ENCODE results near the gene CCT3. TPM values are rescaled to one million over a fixed set of nuclear protein-coding genes. Genes with fewer than 3 reads are reported as not detected.
"Not testable (repeated sequence)": the region's sequence is repeated elsewhere in the genome, so short reads cannot be mapped to it uniquely, and the experiment has no call there.

The CCT3 gene
- 173 TPM for total RNA-seq

- peak; percentile 100 for DNase-seq
Observed at GRCh38 chr1:156338180-156338976, at the start of gene CCT3, which contains the start of gene TSACC. Gene CCT3 (minus strand): TSS chr1:156338292. CDS start chr1:156338184, 108 bp downstream. Gene TSACC (plus strand): TSS chr1:156338526. CDS start chr1:156339758, 1,232 bp downstream.

DNA sequence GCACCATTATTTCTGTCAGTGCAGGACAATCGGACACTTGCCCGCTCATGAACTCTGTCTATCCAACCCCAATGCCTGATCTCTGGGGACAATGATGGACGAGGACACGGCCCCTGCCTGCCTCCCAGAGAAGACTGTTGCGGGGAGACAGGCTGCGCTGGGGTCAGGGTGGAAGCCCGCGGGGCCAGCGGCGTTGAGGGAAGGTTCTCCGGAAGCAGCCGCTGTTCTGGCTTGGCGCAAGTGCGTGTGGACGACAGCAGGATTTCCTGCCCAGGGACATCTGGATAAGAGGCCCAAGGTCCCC lies 49.7 kb upstream of the CCT3 start:
- DNase-seq = no peak

GRCh38 chr1:156386949-156387869 lies 49.1 kb upstream of the CCT3 start:
- no peak for DNase-seq

DNA sequence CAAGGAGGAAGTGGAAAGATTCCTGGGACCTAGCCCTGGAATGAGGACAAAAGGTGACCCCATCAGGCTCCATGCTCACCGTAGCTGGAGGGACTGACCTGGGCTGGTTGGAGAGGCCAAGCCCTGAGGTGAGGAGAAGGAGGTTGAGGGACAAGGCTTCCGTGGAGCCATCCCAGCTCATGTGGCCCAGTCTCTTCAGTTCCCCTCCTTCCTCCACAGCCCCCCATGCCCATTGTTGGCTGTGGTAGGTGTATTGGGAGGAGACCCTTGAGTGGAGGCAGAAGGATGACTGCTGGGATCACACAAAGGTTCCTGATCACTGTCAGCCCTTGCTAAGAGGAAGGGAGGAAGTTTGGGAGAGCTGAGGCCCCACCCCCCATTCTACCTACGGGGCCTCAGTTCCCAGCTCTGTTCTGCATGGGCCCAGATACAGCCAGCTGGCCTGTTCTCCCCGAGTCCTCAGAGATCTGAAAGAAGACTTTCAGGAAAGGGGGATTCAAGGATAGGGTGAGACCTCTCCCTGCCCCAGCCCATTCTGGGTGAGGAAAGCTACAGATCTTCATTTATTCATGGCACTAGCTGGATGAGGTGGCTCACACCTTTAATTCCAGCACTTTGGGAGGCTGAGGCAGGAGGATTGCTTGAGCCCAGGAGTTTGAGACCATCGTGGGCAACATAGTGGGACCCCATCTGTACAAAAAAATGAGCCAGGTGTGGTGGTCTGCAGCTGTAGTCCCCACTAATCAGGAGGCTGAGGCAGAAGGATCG lies 48.2 kb upstream of the CCT3 start:
- no peak for DNase-seq

GRCh38 chr1:156385534-156386031 lies 47.5 kb upstream of the CCT3 start:
- peak; percentile 3 for DNase-seq

DNA sequence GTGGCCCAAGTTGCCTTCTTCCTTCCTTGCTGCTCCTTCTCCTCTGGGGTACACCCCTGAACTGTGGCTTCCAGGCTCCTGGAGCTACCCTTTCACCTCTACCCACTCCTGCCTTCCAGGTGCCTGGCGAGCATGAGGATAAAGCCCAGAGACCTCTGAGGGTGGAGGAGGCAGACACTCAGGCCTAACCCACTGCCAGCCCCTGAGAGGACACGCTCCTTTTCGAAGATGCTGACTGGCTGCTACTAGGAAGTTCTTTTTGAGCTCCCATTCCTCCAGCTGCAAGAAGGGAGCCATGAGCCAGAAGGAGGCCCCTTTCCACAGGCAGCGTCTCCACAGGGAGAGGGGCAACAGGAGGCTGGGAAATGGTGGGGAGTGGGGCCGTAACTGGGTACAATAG lies 46.6 kb upstream of the CCT3 start:
- DNase-seq = no peak

DNA sequence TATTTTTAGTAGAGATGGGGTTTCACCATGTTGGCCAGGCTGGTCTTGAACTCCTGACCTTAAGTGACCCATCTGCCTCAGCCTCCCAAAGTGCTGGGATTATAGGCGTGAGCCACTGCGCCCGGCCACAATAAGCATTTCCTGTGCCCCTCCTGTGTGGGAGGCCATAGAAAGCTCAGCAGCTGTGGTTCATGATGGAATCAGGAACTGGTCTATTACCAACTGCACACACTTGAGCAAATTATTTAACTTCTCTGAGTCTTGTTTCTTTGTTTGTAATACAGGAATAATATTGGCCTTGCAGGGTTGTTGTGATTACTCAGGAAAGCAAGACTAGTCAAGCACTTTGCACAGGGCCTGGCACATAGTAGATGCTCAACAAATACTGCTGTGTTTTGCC lies 45.9 kb upstream of the CCT3 start:
- no peak for DNase-seq

DNA sequence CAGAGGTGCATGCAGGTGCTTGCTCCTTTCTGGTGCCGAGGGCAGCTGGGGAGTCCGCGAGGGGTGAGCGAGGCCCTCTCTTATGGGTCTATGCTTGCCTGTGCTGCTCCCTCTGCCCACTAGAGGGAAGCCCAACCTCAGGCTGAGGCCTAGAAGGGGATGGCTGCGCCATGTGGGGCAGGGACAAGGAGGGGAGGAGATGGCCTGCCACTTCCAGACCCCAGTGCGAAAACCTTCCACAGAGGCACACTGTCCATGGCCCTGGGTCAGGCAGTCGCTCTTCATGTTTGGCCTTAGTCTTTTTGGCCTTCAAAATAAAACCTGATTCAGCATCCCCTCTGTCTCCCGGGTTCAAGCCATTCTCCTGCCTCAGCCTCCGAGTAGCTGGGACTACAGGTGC lies 44.9 kb upstream of the CCT3 start:
- no peak for DNase-seq

GRCh38 chr1:156382561-156382960 lies 44.5 kb upstream of the CCT3 start:
- DNase-seq = no peak

DNA sequence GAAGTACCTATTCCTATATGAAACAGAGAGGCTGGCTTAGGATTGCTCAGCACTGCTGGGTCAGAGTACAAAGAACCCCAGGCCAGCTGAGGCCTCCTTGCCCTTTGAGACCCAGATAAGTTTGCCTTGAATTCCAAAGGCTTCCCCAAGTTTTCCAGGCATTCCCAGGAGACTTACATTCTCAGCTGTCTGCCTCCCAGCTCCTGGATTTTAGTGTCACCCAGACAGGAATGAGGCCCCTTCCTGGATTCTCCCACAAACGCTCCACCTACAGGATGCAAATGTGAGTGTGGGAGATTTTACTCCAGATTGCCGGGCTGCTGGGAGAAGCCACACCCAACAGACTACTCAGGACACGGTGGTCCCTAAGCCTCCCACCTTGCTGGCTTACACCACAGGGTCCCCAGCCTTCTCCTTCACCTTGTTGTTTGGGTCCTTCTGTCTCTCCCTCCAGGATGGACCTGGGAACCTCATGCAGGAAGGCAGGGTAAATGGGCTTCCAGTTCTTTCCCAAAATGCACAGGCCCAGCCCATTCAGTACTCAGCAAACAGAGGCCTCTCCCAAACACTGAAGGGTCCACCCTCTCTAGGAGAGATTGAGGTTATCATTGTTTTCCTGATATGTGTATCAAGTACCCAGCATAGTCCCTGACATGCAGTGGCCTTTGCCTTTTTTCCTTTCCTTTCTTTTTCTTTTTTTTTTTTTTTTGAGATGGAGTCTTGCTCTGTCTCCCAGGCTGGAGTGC lies 41.5 kb upstream of the CCT3 start:
- no peak for DNase-seq

- DNase-seq = no peak
Observed at GRCh38 chr1:156378557-156378956, 40.5 kb upstream of the CCT3 start.

DNA sequence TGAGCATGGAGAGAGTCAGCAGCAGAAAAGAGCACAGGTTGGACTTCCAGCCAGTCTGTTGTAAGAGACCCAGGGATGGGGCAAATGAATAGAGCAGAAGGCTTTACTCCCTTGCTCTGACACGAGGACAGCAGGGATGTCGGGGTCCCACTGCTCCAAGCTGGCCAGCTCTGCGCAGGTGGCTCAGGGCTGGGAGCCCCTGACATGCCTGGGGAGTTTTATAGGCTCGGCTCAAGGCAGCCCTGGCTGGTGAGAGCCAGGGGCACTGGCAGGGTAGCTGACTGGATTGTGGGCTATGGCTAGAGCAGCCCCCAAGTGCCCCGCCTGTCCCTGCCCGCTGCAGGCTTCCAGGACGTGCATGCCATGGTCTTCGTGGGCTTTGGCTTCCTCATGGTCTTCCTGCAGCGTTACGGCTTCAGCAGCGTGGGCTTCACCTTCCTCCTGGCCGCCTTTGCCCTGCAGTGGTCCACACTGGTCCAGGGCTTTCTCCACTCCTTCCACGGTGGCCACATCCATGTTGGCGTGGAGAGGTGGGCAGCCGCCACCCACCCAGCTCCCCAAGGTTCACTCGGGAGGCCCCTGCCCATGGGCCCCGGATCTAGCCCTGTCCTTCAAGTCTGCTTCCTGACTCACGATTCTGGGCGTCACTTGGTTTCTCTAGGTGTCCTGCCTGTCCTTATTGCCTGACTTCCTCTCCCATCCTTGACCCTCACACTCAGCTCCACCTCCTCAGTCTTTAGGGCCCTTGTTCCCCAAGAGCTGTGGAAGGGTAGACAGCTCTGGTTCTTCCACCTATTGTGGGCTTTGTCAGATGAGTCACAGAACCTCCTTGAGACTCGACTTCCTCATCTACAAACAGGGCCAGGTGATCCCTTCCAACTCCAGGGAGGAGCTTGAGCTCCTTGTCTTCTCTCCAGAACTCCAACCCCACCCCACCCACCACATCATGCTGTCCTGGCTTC lies 39.1 kb upstream of the CCT3 start:
- no peak for DNase-seq

GRCh38 chr1:156376146-156376545 lies 38.1 kb upstream of the CCT3 start:
- no peak for DNase-seq

- DNase-seq = no peak
Observed at GRCh38 chr1:156373546-156373945, 35.5 kb upstream of the CCT3 start.

- no peak for DNase-seq
Observed at GRCh38 chr1:156372876-156373275, 34.8 kb upstream of the CCT3 start.

DNA sequence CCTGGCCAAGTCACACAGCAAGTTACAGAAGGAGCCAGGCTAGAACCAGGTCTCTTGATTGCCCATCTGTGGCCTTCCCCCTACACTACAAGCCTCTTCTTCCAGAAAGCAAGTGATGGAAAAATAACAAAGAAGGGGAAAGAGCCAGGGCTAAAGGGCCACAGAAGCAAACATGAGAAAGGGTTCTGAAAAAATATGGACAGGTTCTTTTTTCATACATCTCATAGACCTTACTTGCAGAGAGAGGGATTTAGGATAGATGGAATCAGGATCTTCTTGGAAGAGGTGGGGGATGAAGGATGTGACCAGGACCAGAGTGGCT lies 34.1 kb upstream of the CCT3 start:
- no peak for DNase-seq

DNA sequence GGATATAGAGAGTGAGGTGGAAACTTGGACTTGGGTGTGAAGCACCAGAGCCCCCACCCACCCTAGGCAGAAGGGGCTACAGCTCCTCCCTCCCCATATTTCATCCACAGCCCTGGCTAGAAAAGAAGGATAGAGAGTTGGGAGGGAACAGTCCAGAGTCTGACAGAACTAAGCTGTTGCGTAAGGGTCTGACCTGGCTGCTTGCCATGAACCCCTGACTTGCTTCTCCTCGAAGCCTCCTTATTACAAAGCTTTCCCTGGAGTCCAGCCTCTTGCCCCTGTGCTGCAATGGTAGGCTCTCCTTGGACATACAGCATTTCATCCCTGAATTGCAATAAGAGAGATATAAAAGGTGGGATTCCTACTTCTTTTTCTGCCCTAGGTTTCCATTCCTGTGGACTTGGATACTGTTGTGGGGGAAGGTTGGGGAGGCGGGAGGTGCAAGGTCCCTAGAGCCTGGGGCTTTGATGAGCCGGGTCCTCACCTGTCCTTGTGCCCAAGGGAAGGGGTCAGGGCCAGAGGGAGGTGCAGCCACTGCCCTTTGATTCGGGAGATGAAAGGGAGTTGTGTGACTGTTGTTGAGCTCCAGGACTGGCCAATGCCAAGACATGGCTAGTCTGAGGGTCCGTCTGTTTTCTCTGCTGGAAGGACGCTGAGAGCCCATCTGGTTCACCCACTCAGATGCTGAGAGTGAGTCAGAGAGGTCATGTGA lies 33.6 kb upstream of the CCT3 start:
- DNase-seq = no peak

DNA sequence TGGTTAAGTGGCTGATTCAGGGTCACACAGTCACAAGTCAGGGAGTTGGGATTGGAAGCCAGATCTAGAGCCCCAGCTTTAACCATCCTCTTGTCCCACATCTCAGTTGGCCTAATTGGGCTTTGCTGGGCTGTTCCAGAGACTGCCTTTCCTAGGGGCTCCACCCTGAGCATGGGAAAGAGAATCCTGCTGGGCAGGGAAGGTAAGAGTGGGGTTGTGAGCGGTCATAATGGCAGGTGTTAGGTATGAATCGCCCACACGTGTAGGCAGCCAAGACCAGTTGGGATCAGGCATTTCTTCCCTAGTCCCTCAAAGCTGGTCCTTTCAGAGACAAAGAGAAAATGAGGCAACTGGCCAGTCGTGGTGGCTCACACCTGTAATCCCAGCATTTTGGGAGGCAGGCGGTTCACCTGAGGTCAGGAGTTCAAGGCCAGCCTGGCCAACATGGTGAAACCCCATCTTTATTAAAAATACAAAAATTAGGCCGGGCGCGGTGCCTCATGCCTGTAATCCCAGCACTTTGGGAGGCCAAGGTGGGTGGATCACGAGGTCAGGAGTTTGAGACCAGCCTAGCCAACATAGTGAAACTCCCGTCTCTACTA lies 31.7 kb upstream of the CCT3 start:
- DNase-seq = not testable (repeated sequence)

GRCh38 chr1:156368889-156369684 lies 31.0 kb upstream of the CCT3 start, which contains the start of gene RHBG:
Gene RHBG (plus strand): TSS chr1:156369211. CDS start chr1:156369250, 39 bp downstream.
- DNase-seq = no peak
